K562 (cell line): ENCODE results near the gene SCYL1. TPM values are rescaled to one million over a fixed set of nuclear protein-coding genes. Genes with fewer than 3 reads are reported as not detected.
A peak's percentile ranks its signal among the peaks of the same experiment; 100 is the strongest.

Experiments
- CUX1 ChIP-seq: fragments of 200-800 bp; sonication (Bioruptor generic); IDR thresholded peaks from 2 replicates; pipeline ENCODE4 v1.6.1; 2016; ENCODE audit warnings: missing genetic modification characterization, missing compliant biosample characterization
- EP300 ChIP-seq: IDR thresholded peaks from 2 replicates; pipeline ENCODE4 v1.6.1; 2012; ENCODE audit warnings: low read length, improper control_type of control experiment
- ETS2 ChIP-seq: IDR thresholded peaks from 2 replicates; pipeline ENCODE4 v1.6.1; 2016; ENCODE audit warnings: borderline replicate concordance, missing genetic modification characterization, mild to moderate bottlenecking, moderate library complexity, missing compliant biosample characterization; ENCODE audit not compliant: poor library complexity, severe bottlenecking
- HDAC1 ChIP-seq, 2 experiments: fragments of 450-650 bp; IDR thresholded peaks; 2 replicates each; pipeline ENCODE4 v1.6.1; 2016 to 2017; ENCODE audit warnings: inconsistent platforms in 1 of 2, mild to moderate bottlenecking in 1 of 2, moderate library complexity in 1 of 2
- HNRNPLL ChIP-seq: fragments of 200-400 bp; formaldehyde crosslinking; IDR thresholded peaks from 2 replicates; pipeline ENCODE4 v1.6.1; 2017; ENCODE audit warnings: low read length, low read depth, mild to moderate bottlenecking; ENCODE audit not compliant: poor library complexity, severe bottlenecking
- HOXB6 ChIP-seq: fragments of 250-450 bp; sonication (Bioruptor Pico); IDR thresholded peaks from 2 replicates; pipeline ENCODE4 v1.5.1; 2022; ENCODE audit warnings: mild to moderate bottlenecking, borderline replicate concordance
- KAT8 ChIP-seq: fragments of 450-650 bp; IDR thresholded peaks from 2 replicates; pipeline ENCODE4 v1.6.1; 2016; ENCODE audit warnings: low read depth, mild to moderate bottlenecking
- LEF1 ChIP-seq: fragments of 450-650 bp; IDR thresholded peaks from 2 replicates; pipeline ENCODE4 v1.6.1; 2016; ENCODE audit warnings: mild to moderate bottlenecking
- NFE2 ChIP-seq: IDR thresholded peaks from 2 replicates; pipeline ENCODE4 v1.6.1; 2014; ENCODE audit warnings: antibody characterized with exemption, low read depth
- NFYB ChIP-seq: IDR thresholded peaks from 2 replicates; pipeline ENCODE4 v1.6.1; 2011; ENCODE audit warnings: mild to moderate bottlenecking, moderate library complexity; ENCODE audit not compliant: insufficient read length; ENCODE audit errors: extremely low read depth
- NR4A1 ChIP-seq, 2 experiments: fragments of 250-450 bp in 1 of 2; fragments of 450-650 bp in 1 of 2; sonication (Bioruptor Pico) in 1 of 2; IDR thresholded peaks; 2 replicates each; pipeline versions ENCODE4 v1.4.0 to v1.6.1; 2016 to 2020; ENCODE audit warnings: mild to moderate bottlenecking in 2 of 2, missing compliant biosample characterization in 1 of 2, missing genetic modification characterization in 1 of 2, moderate library complexity in 1 of 2
- PCBP1 ChIP-seq: fragments of 200-400 bp; formaldehyde crosslinking; IDR thresholded peaks from 2 replicates; pipeline ENCODE4 v1.6.1; 2018; ENCODE audit warnings: mild to moderate bottlenecking, low read depth, low read length; ENCODE audit not compliant: poor library complexity, severe bottlenecking
- PHF20 ChIP-seq: fragments of 450-650 bp; IDR thresholded peaks from 2 replicates; pipeline ENCODE4 v1.6.1; 2018; ENCODE audit not compliant: partially characterized antibody
- SNRNP70 ChIP-seq: fragments of 200-400 bp; formaldehyde crosslinking; optimal IDR thresholded peaks from 2 replicates; pipeline ENCODE3; 2017; ENCODE audit warnings: low read depth, low read length
- SRSF9 ChIP-seq: fragments of 200-400 bp; formaldehyde crosslinking; IDR thresholded peaks from 2 replicates; pipeline ENCODE4 v1.6.1; 2017; ENCODE audit warnings: low read depth, low read length, borderline replicate concordance
- TCFL5 ChIP-seq: fragments of 250-450 bp; sonication (Bioruptor Pico); conservative IDR thresholded peaks from 2 replicates; pipeline ENCODE4 v1.6.1; 2021; ENCODE audit warnings: mild to moderate bottlenecking, moderate library complexity, matching md5 sums
- U2AF2 ChIP-seq: fragments of 200-400 bp; formaldehyde crosslinking; optimal IDR thresholded peaks from 2 replicates; pipeline ENCODE3; 2017; ENCODE audit warnings: low read depth, mild to moderate bottlenecking, low read length
- ZBTB12 ChIP-seq: fragments of 250-450 bp; sonication (Bioruptor Pico); IDR thresholded peaks from 2 replicates; pipeline ENCODE4 v1.4.0; 2020
- ZNF133 ChIP-seq: fragments of 250-450 bp; sonication (Bioruptor Pico); IDR thresholded peaks from 2 replicates; pipeline ENCODE4 v1.4.0; 2020; ENCODE audit warnings: mild to moderate bottlenecking
- ZNF584 ChIP-seq: fragments of 200-800 bp; sonication (Bioruptor generic); IDR thresholded peaks from 2 replicates; pipeline ENCODE4 v1.6.1; 2016; ENCODE audit warnings: low read depth, mild to moderate bottlenecking, missing genetic modification characterization, missing compliant biosample characterization
- ZNF696 ChIP-seq: fragments of 250-450 bp; sonication (Bioruptor Pico); conservative IDR thresholded peaks from 2 replicates; pipeline ENCODE4 v1.4.0; 2020; ENCODE audit warnings: mild to moderate bottlenecking, moderate library complexity
- polyA plus RNA-seq, 8 experiments: library from polyadenylated mRNA; depleted of rRNA in 4 of 8; stranded (reverse) in 5 of 8; unstranded in 3 of 8; fragments of >200 nt; fragmentation: Nextera tagmentation in 2 of 8; fragmentation: Illumina TruSeq in 1 of 8; extraction: Ambion mirVana in 2 of 8; extraction: Trizol in 1 of 8; gene quantifications; 2 replicates each; pipeline versions ENCODE4 v1.2.1 to v1.2.3, GENCODE V29; 2011 to 2014; ENCODE audit warnings: inconsistent platforms in 1 of 8, missing spikeins in 1 of 8
- total RNA-seq, 7 experiments: library from RNA; depleted of rRNA in 6 of 7; stranded (reverse); fragments of >200 nt in 6 of 7; fragmentation: Illumina TruSeq in 2 of 7; extraction: Trizol in 2 of 7; gene quantifications; 2 replicates each; pipeline versions ENCODE4 v1.2.1 to v1.2.3, GENCODE V29; 2011 to 2021; ENCODE audit warnings: low replicate concordance in 1 of 7

SCYL1 gene
- total and polyA plus RNA-seq, 9 of the 15 experiments (the other 6 are each of a cell fraction or from before 2014, with no cell fraction given): 1.9 to 145 (median 57.6) TPM

- TF ChIP-seq SRSF9 (no peak), NFYB (no peak), ZNF696 (no peak), SNRNP70 (no peak), PHF20 (peak; percentile 61), PCBP1 (peak; percentile 51), TCFL5 (CRISPR knock-in tag) (no peak), LEF1 (no peak), KAT8 (no peak), CUX1 (CRISPR knock-in tag) (no peak), U2AF2 (no peak), HOXB6 (no peak), ETS2 (no peak), ZBTB12 (CRISPR knock-in tag) (no peak), EP300 (no peak), ZNF133 (no peak), HDAC1 (IDR thresholded peaks at IDR 0.05) (no peak), HNRNPLL (no peak), ZNF584 (CRISPR knock-in tag) (no peak), NR4A1 (CRISPR knock-in tag; IDR thresholded peaks at IDR 0.05) (no peak), NR4A1 (tag; IDR thresholded peaks at IDR 0.05) (no peak), NFE2 (no peak)
Measured at GRCh38 chr11:65524741-65525545, at the start of gene SCYL1 (continued).
